Medulla oblongata (tissue), 1 donor: ENCODE data around the gene ZNF408.

ENCODE experiments used
- DNase-seq: peaks from one replicate; pipeline ENCODE4 v3.0.0-alpha.2; 2015; ENCODE audit errors: extremely low spot score

Gene ZNF408

DNA sequence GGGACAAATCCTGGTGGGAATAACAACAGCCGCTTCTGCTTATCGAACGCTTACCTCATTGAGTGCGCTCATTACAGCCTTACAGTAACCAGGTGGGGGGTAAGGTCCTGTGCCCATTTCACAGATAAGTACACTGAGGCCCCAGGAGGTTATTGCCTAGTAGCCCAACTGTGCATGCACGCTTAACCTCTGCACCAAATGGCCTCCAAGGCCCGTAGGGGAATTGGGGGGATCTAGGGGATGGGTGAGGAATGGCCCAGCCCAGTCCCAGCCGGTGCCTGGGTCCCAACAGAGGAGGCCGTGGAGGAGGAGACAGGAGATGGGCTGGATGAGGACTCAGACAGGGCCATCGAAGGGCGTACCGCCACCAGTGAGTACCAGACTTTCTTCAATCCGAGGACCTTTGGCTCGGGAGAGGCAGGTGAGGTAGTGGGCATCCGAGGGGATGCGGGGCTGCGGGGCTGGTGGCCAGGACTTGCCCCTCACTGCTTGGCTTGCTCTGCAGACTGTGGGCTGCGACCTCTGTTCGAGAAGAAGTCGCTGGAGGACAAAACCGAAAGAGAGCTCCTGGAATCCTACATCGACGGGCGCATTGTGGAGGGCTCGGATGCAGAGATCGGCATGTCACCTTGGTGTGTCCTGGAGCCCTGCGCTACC is 25.5 kb downstream of the ZNF408 start:
- no peak for DNase-seq

DNA sequence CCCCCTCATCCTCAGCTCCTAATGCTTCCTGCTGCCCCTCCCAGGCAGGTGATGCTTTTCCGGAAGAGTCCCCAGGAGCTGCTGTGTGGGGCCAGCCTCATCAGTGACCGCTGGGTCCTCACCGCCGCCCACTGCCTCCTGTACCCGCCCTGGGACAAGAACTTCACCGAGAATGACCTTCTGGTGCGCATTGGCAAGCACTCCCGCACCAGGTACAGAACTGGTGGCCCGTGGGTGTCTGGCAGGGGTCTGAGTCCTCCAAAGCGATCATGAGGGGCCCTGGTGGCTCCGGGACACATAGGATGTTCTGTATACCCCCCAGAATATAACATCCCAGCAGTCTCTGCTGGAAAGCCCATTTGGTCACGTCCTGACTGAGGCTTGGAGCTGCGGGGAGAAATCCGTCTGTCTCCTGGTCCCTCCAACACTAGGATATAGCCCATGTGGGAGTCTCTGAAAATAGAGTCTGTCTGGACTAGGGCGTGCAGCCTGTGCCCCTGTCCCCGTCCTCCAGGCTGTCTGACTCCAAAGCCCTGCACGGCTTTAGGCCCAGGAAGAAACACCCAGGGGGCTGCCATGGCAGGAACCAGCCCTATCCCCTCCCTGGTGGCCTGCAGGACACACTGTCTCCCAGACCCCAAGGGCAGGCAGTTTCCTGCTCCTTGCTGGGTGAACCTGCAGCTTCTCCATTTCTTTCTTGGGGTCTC is 27.3 kb downstream of the ZNF408 start:
- DNase-seq, result no peak

DNA sequence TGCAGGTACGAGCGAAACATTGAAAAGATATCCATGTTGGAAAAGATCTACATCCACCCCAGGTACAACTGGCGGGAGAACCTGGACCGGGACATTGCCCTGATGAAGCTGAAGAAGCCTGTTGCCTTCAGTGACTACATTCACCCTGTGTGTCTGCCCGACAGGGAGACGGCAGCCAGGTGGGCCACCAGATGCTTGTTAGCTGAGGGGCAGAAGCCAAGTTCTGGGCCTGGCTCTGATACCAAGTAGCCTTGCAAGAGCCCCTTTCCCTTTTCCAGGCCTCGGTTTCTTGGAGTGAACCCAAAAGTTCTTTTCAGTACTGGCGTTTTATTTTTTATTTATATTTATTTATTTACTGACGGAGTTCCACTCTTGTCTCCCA is 27.8 kb downstream of the ZNF408 start:
- no peak for DNase-seq

DNA sequence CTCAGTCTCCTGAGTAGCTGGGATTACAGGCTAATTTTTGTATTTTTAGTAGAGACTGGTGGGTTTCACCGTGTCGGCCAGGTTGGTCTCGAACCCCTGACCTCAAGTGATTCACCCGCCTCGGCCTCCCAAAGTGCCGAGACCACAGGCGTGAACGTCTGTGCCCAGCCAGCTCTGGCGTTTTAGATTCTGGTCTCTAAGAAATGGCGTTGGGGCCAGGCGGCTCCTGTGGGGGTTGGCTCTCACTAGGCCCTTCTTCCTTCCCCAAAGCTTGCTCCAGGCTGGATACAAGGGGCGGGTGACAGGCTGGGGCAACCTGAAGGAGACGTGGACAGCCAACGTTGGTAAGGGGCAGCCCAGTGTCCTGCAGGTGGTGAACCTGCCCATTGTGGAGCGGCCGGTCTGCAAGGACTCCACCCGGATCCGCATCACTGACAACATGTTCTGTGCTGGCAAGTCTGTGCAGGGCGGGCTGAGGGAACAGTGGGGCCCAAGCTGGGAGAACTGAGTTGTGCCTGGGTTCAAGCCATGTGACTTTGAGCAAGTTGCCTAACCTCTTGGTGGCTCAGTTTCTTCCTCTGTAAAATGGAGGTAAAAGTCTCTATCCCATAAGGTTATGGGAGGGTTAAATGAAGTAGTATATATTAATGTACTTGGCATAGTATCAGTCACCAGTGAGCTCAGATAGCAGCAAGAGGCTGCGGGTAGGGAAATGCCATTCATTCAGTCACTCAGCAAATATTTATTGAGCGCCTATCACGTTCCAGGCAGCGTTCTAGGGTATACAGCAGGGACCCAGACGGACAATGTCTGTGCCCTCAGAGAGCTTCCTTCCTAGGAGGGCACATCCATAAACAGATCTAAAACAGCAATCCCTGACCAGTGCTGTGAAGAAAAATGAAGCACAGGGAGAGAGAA is 28.5 kb downstream of the ZNF408 start:
- DNase-seq, result no peak

DNA sequence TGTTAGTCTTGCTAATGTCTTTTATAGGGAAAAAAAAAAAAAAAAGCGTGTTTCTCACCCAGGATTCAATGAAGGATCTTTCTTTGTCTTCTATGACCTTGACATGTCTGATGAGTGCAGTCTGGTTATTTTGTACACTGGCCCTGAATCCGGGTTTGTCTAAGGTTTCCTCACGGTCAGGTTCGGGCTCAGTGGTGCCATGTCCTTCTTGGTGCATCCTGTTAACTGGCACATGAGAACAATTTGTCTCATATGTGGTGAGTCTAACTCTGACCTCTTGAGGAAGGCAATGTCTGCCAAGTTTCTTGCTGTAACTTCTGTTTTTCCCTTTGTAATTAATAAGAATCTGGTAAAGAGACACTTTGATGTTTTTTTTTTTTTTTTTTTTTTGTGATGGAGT is 30.7 kb downstream of the ZNF408 start:
- no peak for DNase-seq

DNA sequence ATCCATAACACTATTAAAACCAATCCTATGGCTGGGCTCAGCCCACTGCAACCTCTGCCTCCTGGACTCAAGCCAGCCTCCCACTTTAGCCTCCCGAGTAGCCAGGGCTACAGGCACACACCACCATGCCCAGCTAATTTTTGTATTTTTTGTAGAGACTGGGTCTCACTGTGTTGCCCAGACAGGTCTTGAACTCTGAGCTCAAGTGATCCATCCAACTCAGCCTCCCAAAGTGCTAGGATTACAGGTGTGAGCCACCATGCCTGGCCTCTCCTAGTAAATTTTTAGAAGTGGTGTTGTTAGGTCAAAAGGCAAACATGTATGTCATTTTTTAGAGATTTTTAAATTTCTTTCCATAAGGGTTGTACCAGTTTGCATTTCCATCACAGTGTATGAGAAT is 32.4 kb downstream of the ZNF408 start:
- no peak for DNase-seq

DNA sequence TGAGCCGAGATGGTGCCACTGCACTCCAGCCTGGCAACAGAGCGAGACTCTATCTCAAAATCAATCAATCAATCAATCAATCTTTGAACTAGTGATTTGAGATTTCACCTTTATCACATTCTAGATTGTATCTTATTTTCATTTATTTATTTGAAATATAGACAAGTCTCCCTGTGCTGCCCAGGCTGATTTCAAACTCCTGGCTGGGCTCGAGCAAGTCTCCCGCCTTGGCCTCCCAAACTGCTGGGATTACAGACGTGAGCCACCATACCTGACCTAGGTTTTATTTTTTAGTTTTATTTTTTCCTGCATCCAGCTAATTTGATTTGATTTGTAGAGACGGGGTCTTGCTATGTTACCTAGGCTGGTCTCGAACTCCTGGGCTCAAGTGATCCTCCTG is 35.3 kb downstream of the ZNF408 start:
- DNase-seq, result no peak

DNA sequence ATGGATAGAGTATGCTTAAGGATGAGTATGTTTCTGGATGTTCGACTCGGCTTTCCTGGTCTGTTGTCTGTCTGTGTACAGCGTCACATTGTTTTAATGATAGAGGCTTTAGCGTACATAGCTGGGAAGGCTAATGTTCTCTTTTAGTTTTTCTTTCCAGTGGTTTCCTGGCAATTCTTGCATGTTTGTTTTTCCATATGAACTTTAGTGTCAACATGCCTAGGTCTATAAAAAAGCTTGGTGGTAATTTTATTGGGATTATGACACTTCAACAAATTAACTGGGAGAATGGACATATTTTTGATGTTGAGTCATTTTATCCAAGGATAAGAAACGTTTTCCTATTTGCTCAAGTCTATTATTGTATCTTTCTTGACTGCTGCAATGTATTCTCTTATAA is 35.8 kb downstream of the ZNF408 start:
- DNase-seq, result no peak

DNA sequence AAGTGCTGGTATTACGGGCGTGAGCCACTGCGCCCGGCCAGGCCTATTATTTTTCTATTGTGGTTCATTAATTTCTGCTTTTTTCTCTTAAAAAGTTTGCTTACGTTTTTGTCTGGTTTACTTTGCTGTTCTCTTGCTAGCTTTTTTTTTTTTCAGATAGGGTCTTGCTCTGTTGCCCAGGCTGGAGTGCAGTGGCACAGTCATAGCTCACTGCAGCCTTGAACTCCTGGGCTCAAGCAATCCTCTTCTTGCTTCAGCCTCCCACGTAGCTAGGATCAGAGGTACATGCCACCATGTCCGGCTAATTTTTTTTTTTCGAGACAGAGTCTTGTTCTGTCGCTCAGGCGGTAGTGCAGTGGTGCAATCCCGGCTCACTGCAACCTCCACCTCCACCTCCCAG is 36.9 kb downstream of the ZNF408 start:
- DNase-seq, result no peak

DNA sequence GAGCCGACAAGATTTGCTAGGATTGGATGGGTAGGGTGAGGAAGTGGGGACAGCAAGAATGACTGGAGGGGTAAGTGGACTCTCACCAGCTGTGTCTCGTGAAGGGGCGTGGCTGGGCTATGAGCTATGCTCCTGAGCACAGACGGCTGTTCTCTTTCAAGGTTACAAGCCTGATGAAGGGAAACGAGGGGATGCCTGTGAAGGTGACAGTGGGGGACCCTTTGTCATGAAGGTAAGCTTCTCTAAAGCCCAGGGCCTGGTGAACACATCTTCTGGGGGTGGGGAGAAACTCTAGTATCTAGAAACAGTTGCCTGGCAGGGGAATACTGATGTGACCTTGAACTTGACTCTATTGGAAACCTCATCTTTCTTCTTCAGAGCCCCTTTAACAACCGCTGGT is 38.1 kb downstream of the ZNF408 start:
- no peak for DNase-seq

DNA sequence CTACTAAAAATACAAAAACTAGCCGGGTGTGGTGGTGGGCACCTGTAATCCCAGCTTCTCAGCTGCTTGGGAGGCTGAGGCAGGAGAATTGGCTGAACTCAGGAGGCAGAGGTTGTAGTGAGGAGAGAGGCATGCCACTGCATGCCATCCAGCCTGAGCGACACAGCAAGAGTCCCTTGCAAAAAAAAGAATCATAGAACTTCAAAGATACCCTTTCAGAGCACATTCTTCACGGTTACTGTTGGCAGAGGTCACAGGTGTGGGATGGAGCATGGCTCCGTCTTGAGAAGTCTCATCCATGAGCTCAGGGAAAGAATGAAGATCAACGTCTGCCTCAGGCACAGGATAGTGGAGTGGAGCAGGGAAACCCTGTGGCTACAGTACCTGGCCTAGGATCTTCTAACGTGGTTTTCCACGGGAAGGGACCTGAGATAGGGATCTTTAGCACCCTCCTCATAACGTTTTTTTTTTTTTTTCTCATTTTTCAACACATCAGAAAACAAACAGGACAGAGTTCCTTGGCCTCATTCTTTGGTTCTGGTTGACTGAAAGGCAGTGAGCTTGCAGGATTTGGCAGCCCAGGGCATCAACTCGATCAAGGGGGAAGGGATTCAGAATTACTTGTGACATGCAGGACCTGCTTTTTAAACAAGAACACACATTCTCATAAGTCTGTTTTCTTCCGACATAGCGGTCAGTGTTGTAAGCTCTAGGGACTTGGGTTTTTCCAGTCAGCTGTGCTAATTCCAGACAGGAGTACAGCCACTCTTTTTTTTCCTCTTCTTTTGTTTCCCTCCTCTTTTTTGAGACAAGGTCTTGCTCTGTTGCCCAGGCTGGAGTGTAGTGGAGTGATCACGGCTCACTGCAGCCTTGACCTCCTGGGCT is 41.0 kb downstream of the ZNF408 start:
- DNase-seq, result no peak

DNA sequence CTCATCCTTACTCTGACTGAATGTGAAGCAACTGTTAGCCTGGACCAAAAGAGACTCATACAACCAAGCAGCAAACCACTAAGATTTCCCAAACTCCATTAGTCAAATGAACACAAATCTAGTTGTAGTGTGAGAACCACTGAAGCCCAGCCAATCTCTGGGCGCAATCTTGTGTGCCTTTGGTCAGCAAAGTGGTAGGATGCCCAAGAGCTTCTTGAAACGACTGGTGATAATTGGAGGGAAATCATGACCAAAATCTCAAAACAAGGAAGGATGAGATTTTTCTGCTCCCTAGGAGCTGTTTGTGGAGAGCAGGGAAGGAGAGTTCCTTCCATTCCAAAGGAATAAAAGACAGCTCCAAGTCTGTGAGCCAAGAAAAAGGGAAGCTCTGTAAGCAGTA is 42.2 kb downstream of the ZNF408 start:
- DNase-seq, result no peak

DNA sequence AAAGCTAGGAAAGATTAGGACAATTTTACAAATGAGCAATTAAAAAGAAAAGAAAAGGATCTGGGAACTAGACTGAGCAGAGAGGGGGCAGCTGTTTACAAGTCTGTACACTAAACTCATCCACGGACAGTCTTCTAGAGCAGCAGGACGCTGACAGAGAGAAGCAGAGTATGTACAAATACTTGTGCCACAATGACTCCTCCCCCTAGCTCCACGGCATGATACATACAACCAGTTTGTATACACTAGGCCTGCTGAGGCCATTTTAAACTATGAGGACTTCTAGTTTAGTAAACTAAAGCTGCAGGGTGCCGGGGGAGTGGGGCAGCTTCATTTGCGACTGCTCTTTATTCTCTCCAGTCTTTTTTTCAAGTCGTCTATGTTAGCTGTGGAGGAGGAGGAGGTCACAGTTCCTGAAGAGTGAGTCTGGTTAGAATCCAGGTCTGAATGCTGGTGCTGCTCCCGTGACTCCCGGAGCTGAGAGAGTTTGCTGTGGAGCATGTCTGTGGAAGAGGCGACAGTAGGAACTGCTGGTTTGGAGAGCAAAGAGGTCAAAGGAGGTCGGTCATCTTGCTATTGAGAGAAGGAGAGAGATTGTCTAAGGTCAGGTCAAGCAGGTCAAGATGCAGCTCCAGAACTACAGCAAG is 43.0 kb downstream of the ZNF408 start:
- DNase-seq, result no peak

DNA sequence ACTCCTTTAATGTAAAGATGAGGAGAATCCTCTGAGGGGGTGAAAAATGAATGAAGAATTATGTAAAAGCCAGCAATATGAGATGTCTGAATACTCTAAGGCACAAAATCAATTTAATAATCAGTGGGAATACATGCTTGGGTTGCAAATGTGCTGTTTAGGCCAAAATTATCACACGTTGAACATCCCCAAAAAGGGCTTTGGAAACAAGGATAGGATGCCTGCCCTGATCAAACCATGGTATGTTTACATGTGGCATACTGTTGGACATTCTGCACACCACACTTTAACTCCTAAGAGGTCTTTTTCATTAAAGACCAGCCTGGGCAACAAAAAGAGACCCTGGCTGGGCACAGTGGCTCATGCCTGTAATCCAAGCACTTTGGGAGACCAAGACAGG is 44.5 kb downstream of the ZNF408 start:
- DNase-seq, result no peak

DNA sequence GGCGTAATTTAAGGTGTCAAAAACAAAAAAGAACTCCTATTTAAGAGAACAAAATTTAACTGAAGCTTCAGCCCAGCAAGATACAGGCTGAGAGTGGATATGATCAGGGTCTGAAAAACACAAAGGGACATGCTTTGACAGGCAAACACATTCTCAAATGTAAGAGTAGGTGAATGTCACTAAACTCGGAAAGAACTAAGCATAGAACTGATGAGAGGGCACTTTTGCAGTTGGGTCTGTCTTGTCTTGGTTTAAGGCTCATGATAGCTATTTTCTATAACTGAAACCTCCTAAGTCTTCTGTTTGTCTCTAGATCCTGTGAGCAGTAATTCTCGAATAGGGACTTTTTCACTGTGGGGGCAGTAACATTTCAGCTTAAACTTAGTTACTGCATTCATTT is 45.2 kb downstream of the ZNF408 start:
- DNase-seq, result no peak

DNA sequence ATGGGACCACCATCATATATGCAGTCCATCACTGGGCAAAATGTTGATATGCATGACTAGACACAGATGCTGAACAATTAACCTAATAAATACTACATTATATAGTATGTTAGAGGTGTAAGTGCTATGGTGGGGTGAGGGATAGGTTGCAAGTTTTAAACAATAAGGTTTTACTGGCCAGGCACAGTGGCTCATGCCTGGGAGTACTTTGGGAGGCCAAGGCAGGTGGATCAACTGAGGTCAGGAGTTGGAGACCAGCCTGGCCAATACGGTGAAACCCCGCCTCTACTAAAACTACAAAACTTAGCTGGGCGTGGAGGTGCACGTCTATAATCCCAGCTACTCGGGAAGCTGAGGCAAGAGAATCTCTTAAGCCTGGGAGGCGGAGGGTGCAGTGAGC is 46.3 kb downstream of the ZNF408 start:
- no peak for DNase-seq
